ENCODE results near the gene CXCL6.

The CXCL6 gene

GRCh38 chr4:73869130-73870055, 32.9 kb downstream of the CXCL6 start, which contains the start of gene CXCL1:
Gene CXCL1, plus strand, starts transcription at chr4:73869393. Its CDS starts 78 bp downstream, at chr4:73869471.
- DNase-seq: no peak

GRCh38 chr4:73870260-73870659, 33.8 kb downstream of the CXCL6 start:
- no peak for DNase-seq

- no peak for DNase-seq
These were observed 34.3 kb downstream of the CXCL6 start for GRCh38 chr4:73870768-73871167.

GRCh38 chr4:73871511-73872310, 35.2 kb downstream of the CXCL6 start:
- no peak for DNase-seq

- no peak for DNase-seq
These were observed 36.0 kb downstream of the CXCL6 start for GRCh38 chr4:73872316-73873108.

- no peak for DNase-seq
These were observed 37.9 kb downstream of the CXCL6 start for GRCh38 chr4:73874386-73874785.

- DNase-seq: no peak
These were observed 38.9 kb downstream of the CXCL6 start for GRCh38 chr4:73875401-73875800.

GRCh38 chr4:73883306-73883705, 46.8 kb downstream of the CXCL6 start:
- DNase-seq: no peak

- no peak for DNase-seq
These were observed 49.2 kb downstream of the CXCL6 start for GRCh38 chr4:73885574-73886267.
